Stomach (tissue), 19 donors: ENCODE data around the gene MYMX. TPM values are rescaled to one million over a fixed set of nuclear protein-coding genes. Genes with fewer than 3 reads are reported as not detected.

Experiments
- DNase-seq, 2 donors: peaks; one replicate each; pipeline versions ENCODE4 v3.0.0 to v3.0.0-alpha.2; 2013 to 2019
- H3K27ac ChIP-seq, 5 donors: fragments of 200-600 bp in 4 of 5; sonication (generic) in 4 of 5; one replicate each; pipeline ENCODE4 v1.5.1; 2013 to 2019; ENCODE audit warnings: mild to moderate bottlenecking in 1 of 5, moderate library complexity in 1 of 5
- H3K27me3 ChIP-seq, 3 donors: fragments of 200-600 bp; sonication (generic); one replicate each; pipeline ENCODE4 v1.5.1; 2017 to 2019; ENCODE audit warnings: mixed run types in 1 of 3
- H3K36me3 ChIP-seq, 4 donors: fragments of 200-600 bp; sonication (generic); 1 replicate in 3 of 4; 2 replicates in 1 of 4; pipeline ENCODE4 v1.5.1; 2016 to 2019
- H3K4me1 ChIP-seq, 4 donors: fragments of 200-600 bp; sonication (generic); one replicate each; pipeline ENCODE4 v1.5.1; 2016 to 2019
- H3K4me3 ChIP-seq, 4 donors: fragments of 200-600 bp; sonication (generic) in 3 of 4; one replicate each; pipeline ENCODE4 v1.5.1; 2016 to 2019; ENCODE audit warnings: mild to moderate bottlenecking in 1 of 4
- H3K9me3 ChIP-seq, 4 donors: fragments of 200-600 bp; sonication (generic); one replicate each; pipeline ENCODE4 v1.5.1; 2016 to 2019
- CTCF ChIP-seq, 7 experiments: fragments of 450-650 bp in 4 of 7; fragments of 200-600 bp in 3 of 7; sonication (generic) in 3 of 7; IDR thresholded peaks; one replicate each; pipeline ENCODE4 v1.5.1; 2016 to 2019; ENCODE audit warnings: antibody characterized with exemption in 7 of 7, control low read depth in 2 of 7, mild to moderate bottlenecking in 1 of 7
- EP300 ChIP-seq: sonication (generic); formaldehyde crosslinking; IDR thresholded peaks from one replicate; pipeline ENCODE4 v1.6.1; 2017; ENCODE audit warnings: antibody characterized with exemption
- POLR2A ChIP-seq, 4 donors: fragments of 450-650 bp; IDR thresholded peaks; one replicate each; pipeline ENCODE4 v1.6.1; 2016; ENCODE audit warnings: antibody characterized with exemption in 4 of 4, control low read depth in 2 of 4, mild to moderate bottlenecking in 1 of 4, moderate library complexity in 1 of 4
- POLR2AphosphoS5 ChIP-seq, 3 donors: sonication (generic); formaldehyde crosslinking; IDR thresholded peaks; one replicate each; pipeline ENCODE4 v1.6.1; 2016; ENCODE audit warnings: antibody characterized with exemption in 3 of 3
- WGBS, 5 donors: extraction: QIAGEN DNeasy Blood & Tissue Kit in 3 of 5; methylation state at CpG; one replicate each; pipeline versions ENCODE4 v1.1.5 to v1.1.7; 2013 to 2018; 5-methylcytosine and 5-hydroxymethylcytosine counted together
- intact Hi-C: fragments of 100-400 bp; cut with DNase I; formaldehyde crosslinking; loops from one replicate; pipeline ENCODE4 v1.15.1; 2023; ENCODE audit warnings: low total_unique reads
- long read RNA-seq, 10 donors: transcript quantifications; one replicate each; lab custom pipeline, GENCODE V29; 2026
- polyA plus RNA-seq, 3 donors: library from polyadenylated mRNA; stranded (reverse); fragments of 200-250 nt; gene quantifications; one replicate each; pipeline ENCODE4 v1.2.3, GENCODE V29; 2013
- total RNA-seq, 5 donors: library from RNA; depleted of rRNA; stranded (reverse); fragments of >200 nt; gene quantifications; one replicate each; pipeline versions ENCODE4 v1.1.0 to v1.2.3, GENCODE V29; 2014 to 2016
- donor health status: healthy with polysubstance abuse.
- donor health status: Bipolar disorder and iron deficiency.
- donor health status: healthy.

Gene MYMX
- total RNA-seq (not detected), polyA plus RNA-seq (1 to 10 TPM in 1 of 3 donors, under 1 TPM in 1, not detected in 1; 0.95 to 3.4 TPM)
- long read RNA-seq, donor 1, result 0 reads
- long read RNA-seq, donor 2, result 0 reads
- long read RNA-seq, donor 3, result 0 reads
- long read RNA-seq, donor 4, result 0 reads
- long read RNA-seq, donor 5, result 0 reads
- long read RNA-seq, donor 6, result 0 reads
- long read RNA-seq, donor 7, result 0 reads
- long read RNA-seq, donor 8, result 0 reads
- long read RNA-seq, donor 9, partial matches to known transcripts, result 0 of 1 reads
- long read RNA-seq, donor 9, other reads (novel, unspliced or antisense), result 0 of 1 reads
- long read RNA-seq, donor 10, result 0 reads

DNA sequence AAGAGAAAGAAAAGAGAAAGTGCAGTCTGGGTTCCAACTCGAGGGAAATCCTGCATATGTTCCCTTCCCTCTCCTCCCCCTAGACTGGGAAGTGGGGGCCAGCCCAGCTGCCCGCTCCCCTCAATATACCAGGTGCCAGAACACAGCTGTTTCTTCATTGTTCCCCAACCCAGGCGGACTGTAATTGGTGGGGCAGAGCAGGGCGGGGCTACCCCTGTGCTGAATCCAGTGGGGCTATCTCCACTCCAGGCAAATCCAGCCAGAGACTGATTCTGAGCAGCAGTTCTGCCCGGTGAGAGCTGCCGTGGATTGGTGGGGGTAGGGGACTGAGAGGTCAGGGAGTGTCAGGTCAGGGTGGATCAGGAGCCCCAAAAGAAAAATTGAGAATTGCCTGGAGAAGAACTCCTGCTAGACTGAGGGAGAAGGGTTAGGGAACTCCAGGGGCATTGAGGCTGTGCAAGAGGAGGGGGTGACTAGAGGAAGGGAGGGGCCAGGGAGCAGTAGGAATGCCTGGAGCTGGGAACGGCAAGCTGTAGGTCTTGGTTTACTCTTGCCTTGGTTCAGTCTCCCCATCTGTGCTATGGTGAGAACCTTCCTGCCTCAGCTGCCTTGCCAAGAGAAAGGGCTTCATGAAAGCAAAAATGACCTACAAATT, at the start of gene MYMX:
Gene MYMX, plus strand, starts transcription at position 250 of the 655 bp plus-strand sequence. CDS start 546 bp downstream, outside the sequence.
- H3K27me3 ChIP-seq, result no peaks in the 10 kb centered on the region
- 15 to 25% (median 23%) methylated on average over 7 of the region's 7 CpGs for WGBS, 5 donors
- peaks cover 55 to 60% (median 58%) of the 10 kb centered on the region in 4 donors for H3K4me1 ChIP-seq
- peak; percentile 59 to 77 for DNase-seq
- peak within 1 kb of the TSS; percentile 92 to 99 (median 95) for H3K27ac ChIP-seq
- H3K4me3 ChIP-seq, result peak within 1 kb of the TSS in 3 of 4 donors; percentile 8 to 64 (median 13)
- intact Hi-C loops, result no loop called here
- H3K36me3 ChIP-seq, result no peaks in the 10 kb centered on the region
- TF ChIP-seq POLR2A (IDR thresholded peaks at IDR 0.05), result no peak
- TF ChIP-seq POLR2AphosphoS5 (IDR thresholded peaks at IDR 0.05), result peak in 1 of 3 donors; percentile 7
- no peaks in the 10 kb centered on the region for H3K9me3 ChIP-seq

DNA sequence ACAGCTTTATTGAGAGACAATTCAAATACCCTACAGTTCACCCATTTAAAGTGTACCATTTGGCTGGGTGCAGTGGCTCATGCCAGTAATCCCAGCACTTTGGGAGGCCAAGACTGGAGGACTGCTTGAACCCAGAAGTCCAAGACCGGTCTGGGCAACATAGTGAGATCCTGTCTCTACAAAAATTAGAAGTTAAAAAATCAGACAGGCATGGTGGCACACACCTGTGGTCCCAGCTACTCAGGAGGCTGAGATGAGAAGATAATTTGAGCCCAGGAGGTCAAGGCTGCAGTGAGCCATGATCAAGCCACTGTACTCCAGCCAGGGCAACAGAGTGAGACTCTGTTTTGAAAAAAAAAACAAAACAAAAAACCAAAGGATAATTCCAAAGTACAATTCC, 49.2 kb upstream of the MYMX start:
- 73 to 100% (median 97%) methylated on average over 1 of the region's 1 CpG for WGBS, 5 donors
- no peaks in the 10 kb centered on the region for H3K36me3 ChIP-seq
- intact Hi-C loops, result no loop called here

DNA sequence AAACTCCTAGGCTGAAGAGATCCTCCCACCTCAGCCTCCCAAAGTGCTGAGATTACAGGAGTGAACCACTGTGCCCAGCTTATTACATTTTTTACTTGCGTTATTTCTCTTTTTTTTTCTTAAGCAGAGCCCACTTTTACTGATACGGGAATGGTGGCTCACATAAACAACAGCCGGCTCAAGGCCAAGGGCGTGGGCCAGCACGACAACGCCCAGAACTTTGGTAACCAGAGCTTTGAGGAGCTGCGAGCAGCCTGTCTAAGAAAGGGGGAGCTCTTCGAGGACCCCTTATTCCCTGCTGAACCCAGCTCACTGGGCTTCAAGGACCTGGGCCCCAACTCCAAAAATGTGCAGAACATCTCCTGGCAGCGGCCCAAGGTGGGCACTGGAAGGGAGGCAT, 47.6 kb upstream of the MYMX start:
- TF ChIP-seq EP300 (no peak), CTCF (IDR thresholded peaks at IDR 0.05) (no peak), POLR2A (IDR thresholded peaks at IDR 0.05) (no peak), POLR2AphosphoS5 (IDR thresholded peaks at IDR 0.05) (no peak)
- Histone ChIP-seq H3K36me3 (no peaks in the 10 kb centered on the region), H3K27ac (no peak overlapping the region), H3K9me3 (no peaks in the 10 kb centered on the region), H3K4me1 (peaks cover 7 to 20% (median 17%) of the 10 kb centered on the region in 4 donors), H3K27me3 (peaks cover 0 to 16% (median 0%) of the 10 kb centered on the region in 3 donors), H3K4me3 (no peak overlapping the region)
- DNase-seq, result peak; percentile 55 to 73
- intact Hi-C loops, result no loop called here
- whole genome bisulfite sequencing, 5 donors, result 23 to 57% (median 39%) methylated on average over 9 of the region's 9 CpGs

More for the DNA sequence above, 49.2 kb upstream of the MYMX start:
- no peak overlapping the region for H3K4me3 ChIP-seq
- peaks cover 1 to 13% (median 11%) of the 10 kb centered on the region in 4 donors for H3K4me1 ChIP-seq
- H3K27ac ChIP-seq, result no peak overlapping the region
- H3K9me3 ChIP-seq, result no peaks in the 10 kb centered on the region
- H3K27me3 ChIP-seq, result peaks cover 0 to 19% (median 0%) of the 10 kb centered on the region in 3 donors
- DNase-seq, result no peak
- no peak for TF ChIP-seq EP300
- TF ChIP-seq POLR2A (IDR thresholded peaks at IDR 0.05), result no peak
- TF ChIP-seq CTCF (IDR thresholded peaks at IDR 0.05), result no peak
- no peak for TF ChIP-seq POLR2AphosphoS5 (IDR thresholded peaks at IDR 0.05)

- peaks cover 0 to 11% (median 0%) of the 10 kb centered on the region in 3 donors for H3K27me3 ChIP-seq
- WGBS, 5 donors, result 58 to 76% (median 66%) methylated on average over 10 of the region's 10 CpGs
- intact Hi-C loops, result loop anchor here (10.0 kb wide), 1 partner anchor 65 kb away; no protein-coding TSS in a partner anchor
- TF ChIP-seq POLR2A (IDR thresholded peaks at IDR 0.05) (no peak), EP300 (no peak)
- no peak for DNase-seq
- no peaks in the 10 kb centered on the region for H3K36me3 ChIP-seq
- H3K27ac ChIP-seq, result no peak overlapping the region
- H3K4me1 ChIP-seq, result peaks cover 7 to 20% (median 17%) of the 10 kb centered on the region in 4 donors
- H3K9me3 ChIP-seq, result no peaks in the 10 kb centered on the region
- H3K4me3 ChIP-seq, result no peak overlapping the region
Observed at GRCh38 chr6:44169886-44170570, 46.7 kb upstream of the MYMX start.
